HK-2 (cell line): ENCODE measurements around the gene IFNW1.
A peak's percentile ranks its signal among the peaks of the same experiment; 100 is the strongest.
"Not testable (repeated sequence)": the region's sequence is repeated elsewhere in the genome, so short reads cannot be mapped to it uniquely, and the experiment has no call there.

Experiments
- DNase-seq: peaks from one replicate; pipeline ENCODE4 v3.0.0-alpha.2; 2018; ENCODE audit not compliant: unreplicated experiment

Gene IFNW1

GRCh38 chr9:21141427-21141882, at the start of gene IFNW1:
Gene IFNW1, minus strand, starts transcription at chr9:21141832. Its CDS starts 262 bp downstream, at chr9:21141570.
- DNase-seq = no peak

- DNase-seq = not testable (repeated sequence)
These were observed 45.9 kb upstream of the IFNW1 start, which contains the start of gene IFNA4 for GRCh38 chr9:21187487-21187886. Gene IFNA4, minus strand, starts transcription at chr9:21187587. Its CDS starts 56 bp downstream, at chr9:21187531.

- not testable (repeated sequence) for DNase-seq
These were observed 41.4 kb upstream of the IFNW1 start for GRCh38 chr9:21182810-21183736.

GRCh38 chr9:21174671-21175070, 33.0 kb upstream of the IFNW1 start:
- no peak for DNase-seq

- no peak for DNase-seq
These were observed 30.5 kb upstream of the IFNW1 start for GRCh38 chr9:21172156-21172555.

GRCh38 chr9:21171351-21171750, 29.7 kb upstream of the IFNW1 start:
- DNase-seq = no peak

- DNase-seq = not testable (repeated sequence)
These were observed 24.9 kb upstream of the IFNW1 start, which contains the start of gene IFNA21 for GRCh38 chr9:21166560-21166959. Gene IFNA21, minus strand, starts transcription at chr9:21166660. Its CDS starts 48 bp downstream, at chr9:21166612.

- no peak for DNase-seq
These were observed 23.9 kb upstream of the IFNW1 start for GRCh38 chr9:21165516-21165915.

GRCh38 chr9:21160178-21160577, 18.5 kb upstream of the IFNW1 start:
- DNase-seq = no peak

- no peak for DNase-seq
These were observed 13.9 kb upstream of the IFNW1 start for GRCh38 chr9:21155501-21155900.

- DNase-seq = peak; percentile 12
These were observed 12.5 kb upstream of the IFNW1 start for GRCh38 chr9:21154018-21154608.

- DNase-seq = peak; percentile 17
These were observed 11.8 kb upstream of the IFNW1 start for GRCh38 chr9:21153336-21154017.

GRCh38 chr9:21144603-21145002, 3.0 kb upstream of the IFNW1 start:
- DNase-seq = no peak

- DNase-seq = no peak
These were observed 4.6 kb downstream of the IFNW1 start for GRCh38 chr9:21137020-21137419.

- no peak for DNase-seq
These were observed 5.9 kb downstream of the IFNW1 start for GRCh38 chr9:21135736-21136135.

GRCh38 chr9:21128186-21128585, 13.4 kb downstream of the IFNW1 start:
- not testable (repeated sequence) for DNase-seq

- DNase-seq = no peak
These were observed 19.9 kb downstream of the IFNW1 start for GRCh38 chr9:21121595-21122251.

- no peak for DNase-seq
These were observed 20.6 kb downstream of the IFNW1 start for GRCh38 chr9:21121079-21121478.

- DNase-seq = no peak
These were observed 22.4 kb downstream of the IFNW1 start for GRCh38 chr9:21119093-21119770.

- DNase-seq = no peak
These were observed 27.3 kb downstream of the IFNW1 start for GRCh38 chr9:21114311-21114710.
